HepG2 (cell line): ENCODE measurements around the gene PRM3.

ENCODE experiments used
- CTCF ChIP-seq: sonication (generic); formaldehyde crosslinking; IDR thresholded peaks from 2 replicates; pipeline ENCODE4 v1.5.0; 2020; ENCODE audit warnings: mild to moderate bottlenecking, missing genetic modification reagents, moderate library complexity
- FOXA1 ChIP-seq, 2 experiments: fragments of 450-650 bp in 1 of 2; sonication (generic) in 1 of 2; formaldehyde crosslinking in 1 of 2; IDR thresholded peaks; 2 replicates each; pipeline versions ENCODE4 v1.4.0 to v1.6.1; 2016 to 2020; ENCODE audit warnings: missing genetic modification reagents in 1 of 2
- RFX5 ChIP-seq: IDR thresholded peaks from 2 replicates; pipeline ENCODE4 v1.6.1; 2011; ENCODE audit warnings: low read depth, low read length, improper control_type of control experiment
- SMARCC2 ChIP-seq: fragments of 450-650 bp; IDR thresholded peaks from 2 replicates; pipeline ENCODE4 v1.6.1; 2017; ENCODE audit warnings: antibody characterized with exemption, mild to moderate bottlenecking
- ZBTB40 ChIP-seq, 2 experiments: fragments of 450-650 bp in 1 of 2; sonication (generic) in 1 of 2; formaldehyde crosslinking in 1 of 2; IDR thresholded peaks; 2 replicates each; pipeline versions ENCODE4 v1.6.1 to v1.8.0; 2016 to 2022; ENCODE audit warnings: antibody characterized with exemption in 1 of 2, mild to moderate bottlenecking in 1 of 2, missing genetic modification reagents in 1 of 2
- ZNF350 ChIP-seq: sonication (generic); formaldehyde crosslinking; IDR thresholded peaks from 2 replicates; pipeline ENCODE4 v1.4.0; 2020; ENCODE audit warnings: mild to moderate bottlenecking, low read depth, missing genetic modification reagents, borderline replicate concordance
- ZNF468 ChIP-seq: sonication (generic); formaldehyde crosslinking; IDR thresholded peaks from 2 replicates; pipeline ENCODE4 v1.8.0; 2022; ENCODE audit warnings: mild to moderate bottlenecking, moderate library complexity, missing genetic modification reagents

DNA sequence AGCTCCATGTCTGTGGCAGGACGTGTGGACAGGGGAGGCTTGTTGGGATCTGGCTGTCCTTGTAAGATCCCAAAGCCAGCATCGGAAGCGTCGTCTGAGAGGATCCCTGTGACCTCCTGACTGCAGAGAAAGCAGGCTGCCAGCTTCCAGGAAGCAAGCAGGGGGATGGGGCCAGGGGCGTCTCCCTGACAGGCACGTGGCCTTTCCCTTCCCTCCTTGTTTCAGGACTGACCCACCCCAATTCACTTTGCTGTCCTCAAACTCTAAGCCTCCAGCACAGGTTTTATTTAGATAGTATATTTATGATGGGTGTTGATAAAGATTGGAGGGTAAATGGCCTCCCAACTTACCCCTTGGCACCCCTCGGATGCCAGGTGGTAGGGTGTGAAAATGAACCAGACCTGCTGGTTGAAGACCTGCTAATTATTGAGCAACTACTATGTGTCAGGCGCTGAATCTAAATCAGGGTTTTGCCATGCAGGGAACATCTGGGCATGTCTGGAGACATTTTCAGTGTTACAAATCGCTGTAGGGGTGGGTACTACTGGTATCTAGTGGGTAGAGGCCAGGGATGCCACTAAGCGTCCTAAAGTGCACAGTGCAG, 42.0 kb downstream of the PRM3 start:
- TF ChIP-seq ZNF468 (CRISPR knock-in tag) = no peak
- no peak for TF ChIP-seq CTCF
- TF ChIP-seq ZBTB40 (IDR thresholded peaks at IDR 0.05) = no peak
- TF ChIP-seq ZBTB40 (CRISPR knock-in tag; IDR thresholded peaks at IDR 0.05) = no peak
- no peak for TF ChIP-seq FOXA1 (IDR thresholded peaks at IDR 0.05)
- no peak for TF ChIP-seq FOXA1 (CRISPR knock-in tag; IDR thresholded peaks at IDR 0.05)
- TF ChIP-seq RFX5 = no peak
- no peak for TF ChIP-seq ZNF350 (CRISPR knock-in tag)
- TF ChIP-seq SMARCC2 = no peak
